Omental fat pad (tissue), 4 donors: ENCODE measurements around the gene CSMD2. TPM values are rescaled to one million over a fixed set of nuclear protein-coding genes. Genes with fewer than 3 reads are reported as not detected.

ENCODE experiments used
- ATAC-seq: fragments of 150-250 bp; one replicate; pipeline ENCODE4 v1.9.1; 2016; ENCODE audit warnings: mild to moderate bottlenecking, moderate library complexity; ENCODE audit not compliant: low FRiP score
- DNase-seq: peaks from one replicate; pipeline ENCODE4 v3.0.0-alpha.2; 2019; ENCODE audit warnings: low spot score
- total RNA-seq, 4 donors: library from RNA; depleted of rRNA; stranded (reverse); fragments of >200 nt; gene quantifications; one replicate each; pipeline ENCODE4 v1.1.0, GENCODE V29; 2016
- TF ChIP-seq, protein P1 (sequence below), 3 donors: fragments of 450-650 bp; IDR thresholded peaks; one replicate each; pipeline ENCODE4 v1.5.1; 2016 to 2017; ENCODE audit warnings: antibody characterized with exemption in 3 of 3, mild to moderate bottlenecking in 3 of 3, moderate library complexity in 2 of 3

The CSMD2 gene
- total RNA-seq, 4 donors from 2014 or later: 0.19 to 3.8 (median 0.60) TPM; not detected in 1

DNA sequence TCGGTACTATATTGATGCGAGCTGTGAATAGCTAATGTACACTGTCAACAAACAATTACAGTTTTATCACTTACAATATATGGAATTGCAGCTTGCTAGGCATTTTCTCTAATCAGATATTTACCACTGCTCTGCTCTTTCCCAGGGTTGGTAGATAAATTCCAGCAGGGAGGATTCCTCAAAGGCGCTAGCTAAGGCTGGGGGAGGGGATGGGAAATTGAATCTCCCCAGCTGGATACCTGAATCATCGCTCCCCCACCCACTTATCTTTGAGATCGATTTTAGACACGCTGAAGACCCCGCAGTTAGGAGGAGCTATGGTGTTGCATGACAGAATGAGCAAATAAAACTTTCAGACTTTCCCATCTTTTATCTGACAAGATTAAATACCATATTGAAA, 127.2 kb downstream of the CSMD2 start:
- DNase-seq: no peak
- ATAC-seq: no peak
- TF ChIP-seq, protein P1, sequence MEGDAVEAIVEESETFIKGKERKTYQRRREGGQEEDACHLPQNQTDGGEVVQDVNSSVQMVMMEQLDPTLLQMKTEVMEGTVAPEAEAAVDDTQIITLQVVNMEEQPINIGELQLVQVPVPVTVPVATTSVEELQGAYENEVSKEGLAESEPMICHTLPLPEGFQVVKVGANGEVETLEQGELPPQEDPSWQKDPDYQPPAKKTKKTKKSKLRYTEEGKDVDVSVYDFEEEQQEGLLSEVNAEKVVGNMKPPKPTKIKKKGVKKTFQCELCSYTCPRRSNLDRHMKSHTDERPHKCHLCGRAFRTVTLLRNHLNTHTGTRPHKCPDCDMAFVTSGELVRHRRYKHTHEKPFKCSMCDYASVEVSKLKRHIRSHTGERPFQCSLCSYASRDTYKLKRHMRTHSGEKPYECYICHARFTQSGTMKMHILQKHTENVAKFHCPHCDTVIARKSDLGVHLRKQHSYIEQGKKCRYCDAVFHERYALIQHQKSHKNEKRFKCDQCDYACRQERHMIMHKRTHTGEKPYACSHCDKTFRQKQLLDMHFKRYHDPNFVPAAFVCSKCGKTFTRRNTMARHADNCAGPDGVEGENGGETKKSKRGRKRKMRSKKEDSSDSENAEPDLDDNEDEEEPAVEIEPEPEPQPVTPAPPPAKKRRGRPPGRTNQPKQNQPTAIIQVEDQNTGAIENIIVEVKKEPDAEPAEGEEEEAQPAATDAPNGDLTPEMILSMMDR (IDR thresholded peaks at IDR 0.05): no peak

DNA sequence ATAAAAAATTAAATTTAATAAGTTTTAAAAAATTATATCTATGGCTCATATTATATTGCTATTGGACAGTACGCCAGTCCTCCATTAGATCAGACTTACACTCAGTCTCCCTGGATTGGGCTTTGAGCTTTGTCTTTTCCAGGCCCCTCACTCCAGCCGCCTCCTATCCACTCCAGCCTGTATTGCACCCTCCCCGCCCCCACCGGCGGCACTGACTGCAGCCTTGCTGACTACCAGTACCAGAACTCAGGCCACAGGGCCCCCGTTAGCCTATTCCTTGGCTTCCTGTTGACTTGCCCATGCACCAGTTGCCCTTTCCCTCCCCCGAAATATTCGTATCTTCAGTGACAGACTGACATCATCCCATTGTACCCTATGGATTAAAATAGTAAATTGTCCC, 127.9 kb downstream of the CSMD2 start:
- TF ChIP-seq, protein P1 (IDR thresholded peaks at IDR 0.05): no peak
- ATAC-seq: no peak
- DNase-seq: no peak

DNA sequence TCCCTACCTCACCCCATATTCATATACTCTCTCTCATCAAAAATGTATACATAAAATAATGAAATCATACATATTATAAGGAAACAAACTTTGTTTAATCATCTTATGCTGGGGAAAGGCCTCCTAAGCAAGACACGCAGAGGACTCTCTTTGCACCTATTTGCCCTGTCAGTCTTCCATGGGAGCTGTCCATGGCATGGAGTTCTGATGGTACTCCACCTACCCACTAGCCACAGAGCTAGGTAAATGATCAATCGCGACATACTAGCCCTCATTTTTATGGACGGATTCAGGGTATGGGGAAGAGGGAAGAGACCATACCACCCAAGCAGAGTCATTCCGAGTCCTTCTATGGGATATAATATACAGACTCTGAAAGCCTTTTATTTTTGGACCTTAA, 131.0 kb downstream of the CSMD2 start:
- DNase-seq (no peak), ATAC-seq (no peak)
- TF ChIP-seq, protein P1 (IDR thresholded peaks at IDR 0.05): no peak

DNA sequence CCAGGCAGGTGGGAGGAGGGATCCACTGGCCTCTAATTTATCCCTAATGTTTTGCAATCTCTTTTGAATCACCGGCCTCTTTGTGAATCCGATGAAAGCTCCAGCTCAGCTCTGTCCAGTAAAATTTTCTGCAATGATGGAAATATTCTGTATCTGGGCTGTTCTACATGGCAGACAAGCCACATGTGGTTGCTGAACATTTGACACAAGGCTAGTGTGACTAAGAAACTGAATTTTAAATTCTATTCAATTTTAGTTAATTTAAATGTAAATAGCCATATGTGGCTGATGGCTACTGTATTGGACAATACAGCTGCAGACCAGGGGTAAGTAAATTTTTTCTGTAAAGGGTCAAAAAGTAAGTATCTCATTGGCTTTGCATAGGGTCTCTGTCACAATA, 135.1 kb downstream of the CSMD2 start:
- no peak for DNase-seq
- ATAC-seq: no peak
- TF ChIP-seq, protein P1 (IDR thresholded peaks at IDR 0.05): no peak

DNA sequence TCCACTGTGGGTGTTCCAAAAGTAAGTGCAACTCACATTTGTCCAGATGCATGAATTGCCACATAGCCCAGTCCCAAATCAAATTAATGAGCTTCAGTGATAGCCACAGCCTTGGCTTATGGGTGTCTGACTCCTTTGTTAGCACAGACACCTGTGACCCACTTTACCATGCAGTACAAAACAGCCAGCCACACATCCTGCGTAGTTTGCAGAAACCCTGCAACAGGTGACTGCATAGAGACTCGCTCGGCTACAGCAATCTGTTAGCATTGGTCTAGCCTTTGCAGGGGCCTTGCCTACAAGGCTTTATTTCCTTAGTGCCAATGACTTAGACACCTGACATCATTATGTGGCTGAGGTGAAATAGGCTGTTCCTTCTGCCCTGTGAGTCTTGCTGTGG, 135.5 kb downstream of the CSMD2 start:
- ATAC-seq: no peak
- TF ChIP-seq, protein P1 (IDR thresholded peaks at IDR 0.05): no peak
- DNase-seq: no peak

DNA sequence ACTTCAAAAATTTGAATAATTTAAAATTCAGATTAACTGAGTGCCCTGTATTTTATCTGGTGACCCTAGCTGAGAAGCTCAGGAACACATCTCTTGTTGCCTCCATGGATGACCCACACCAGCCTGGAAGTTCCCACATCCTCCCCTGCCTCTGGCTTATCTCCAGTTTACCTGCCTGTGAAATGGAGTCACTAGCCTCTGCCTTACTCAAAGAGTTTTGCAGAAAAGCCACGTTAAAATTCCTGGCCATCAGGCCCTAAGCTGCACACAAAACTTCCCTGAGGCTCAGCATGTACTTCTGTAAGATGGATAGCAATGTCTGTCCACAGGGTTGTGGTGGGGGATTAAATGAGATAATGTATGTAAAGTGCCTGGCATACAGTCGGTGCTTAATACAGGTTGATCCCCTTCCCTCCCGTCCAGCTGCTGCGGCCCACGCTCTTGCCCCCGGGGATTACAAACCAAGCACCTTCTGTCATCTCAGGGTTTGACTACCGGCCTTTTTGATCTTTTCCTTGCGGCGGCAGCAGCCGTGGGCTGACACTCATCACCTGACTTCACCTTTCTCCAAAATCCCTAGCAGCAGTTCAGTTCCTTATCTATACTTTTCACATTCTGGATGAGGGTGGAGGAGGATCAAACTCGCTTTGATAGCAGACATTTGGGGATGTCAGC, 136.5 kb downstream of the CSMD2 start:
- ATAC-seq (no peak), DNase-seq (no peak)
- TF ChIP-seq, protein P1 (IDR thresholded peaks at IDR 0.05): no peak

DNA sequence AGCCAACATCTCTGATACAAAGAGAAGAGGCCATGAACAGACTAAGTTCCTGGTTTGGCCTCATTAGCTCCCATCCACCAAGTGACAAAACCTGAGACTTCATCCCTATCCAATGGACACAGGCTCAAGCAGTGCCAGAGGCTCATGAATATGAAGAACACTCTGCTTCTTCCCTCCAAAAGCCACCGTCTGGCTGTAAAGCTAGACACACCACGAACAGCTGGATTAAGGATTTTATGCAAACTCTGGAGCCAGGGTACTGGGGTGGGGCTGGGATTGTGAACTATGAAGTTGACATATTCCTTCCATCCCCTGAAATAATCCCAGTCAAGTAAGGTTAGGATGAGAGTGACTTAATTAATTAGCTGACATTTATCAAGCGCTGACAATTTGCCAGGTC, 139.4 kb downstream of the CSMD2 start:
- ATAC-seq (no peak), DNase-seq (no peak)
- TF ChIP-seq, protein P1 (IDR thresholded peaks at IDR 0.05): no peak
